Mucosa of rectum (tissue), 2 donors: ENCODE results near the gene RHOT2.

Experiments used
- H3K27ac ChIP-seq, 2 donors: one replicate each; pipeline ENCODE4 v1.7.0; 2013; ENCODE audit warnings: inconsistent platforms in 2 of 2, low read depth in 2 of 2, low read length in 2 of 2
- H3K27me3 ChIP-seq, 2 donors: one replicate each; pipeline ENCODE4 v1.7.0; 2013; ENCODE audit warnings: low read length in 2 of 2; ENCODE audit not compliant: control insufficient read depth in 2 of 2, insufficient read depth in 2 of 2
- H3K36me3 ChIP-seq, 2 donors: one replicate each; pipeline ENCODE4 v1.7.0; 2013; ENCODE audit warnings: low read length in 2 of 2; ENCODE audit not compliant: control insufficient read depth in 2 of 2, insufficient read depth in 2 of 2
- H3K4me1 ChIP-seq, 2 donors: one replicate each; pipeline ENCODE4 v1.7.0; 2013; ENCODE audit warnings: low read length in 2 of 2, mild to moderate bottlenecking in 1 of 2; ENCODE audit not compliant: control insufficient read depth in 2 of 2, insufficient read depth in 2 of 2
- H3K4me3 ChIP-seq, 2 donors: one replicate each; pipeline ENCODE4 v1.7.0; 2013; ENCODE audit warnings: low read length in 2 of 2
- H3K9ac ChIP-seq, 2 donors: one replicate each; pipeline ENCODE4 v1.7.0; 2013; ENCODE audit warnings: low read length in 2 of 2, low read depth in 1 of 2, mild to moderate bottlenecking in 1 of 2
- H3K9me3 ChIP-seq, 2 donors: one replicate each; pipeline ENCODE4 v1.7.0; 2013; ENCODE audit warnings: low read length in 2 of 2; ENCODE audit not compliant: control insufficient read depth in 2 of 2
- donor health status: healthy.
- donor health status: Normal muscosa, but diverticular disease.

Gene RHOT2

DNA sequence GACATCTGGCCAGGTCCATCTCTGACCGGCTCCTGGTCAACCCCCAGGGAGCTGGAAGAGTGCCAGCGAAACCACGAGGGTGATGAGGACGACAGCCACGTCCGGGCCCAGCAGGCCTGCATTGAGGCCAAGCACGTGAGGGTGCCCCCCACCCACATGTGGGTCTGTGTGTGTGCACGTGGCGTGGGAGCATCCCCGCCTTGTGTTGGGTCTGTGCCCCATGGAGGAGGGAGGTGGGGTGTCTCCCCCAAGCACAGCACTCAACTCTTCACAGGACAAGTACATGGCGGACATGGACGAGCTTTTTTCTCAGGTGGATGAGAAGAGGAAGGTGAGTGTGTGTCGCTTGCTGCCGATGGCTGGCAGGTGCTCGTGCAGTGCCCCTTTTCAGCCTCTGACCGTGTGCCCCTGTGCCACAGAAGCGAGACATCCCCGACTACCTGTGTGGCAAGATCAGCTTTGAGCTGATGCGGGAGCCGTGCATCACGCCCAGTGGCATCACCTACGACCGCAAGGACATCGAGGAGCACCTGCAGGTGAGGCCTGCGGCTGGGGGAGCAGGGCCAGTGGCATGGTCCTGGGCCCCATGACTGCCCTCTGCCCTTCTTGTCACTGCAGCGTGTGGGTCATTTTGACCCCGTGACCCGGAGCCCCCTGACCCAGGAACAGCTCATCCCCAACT lies 14.0 kb downstream of the RHOT2 start:
- no peaks in the 10 kb centered on the region for H3K9me3 ChIP-seq
- H3K4me1 ChIP-seq, result peaks cover 43 to 44% of the 10 kb centered on the region in 2 donors
- no peaks in the 10 kb centered on the region for H3K27me3 ChIP-seq
- no peak overlapping the region for H3K9ac ChIP-seq
- no peak overlapping the region for H3K27ac ChIP-seq
- H3K36me3 ChIP-seq, result peaks cover 12 to 23% of the 10 kb centered on the region in 2 donors
- H3K4me3 ChIP-seq, result peak overlapping the region; percentile 82 to 84

DNA sequence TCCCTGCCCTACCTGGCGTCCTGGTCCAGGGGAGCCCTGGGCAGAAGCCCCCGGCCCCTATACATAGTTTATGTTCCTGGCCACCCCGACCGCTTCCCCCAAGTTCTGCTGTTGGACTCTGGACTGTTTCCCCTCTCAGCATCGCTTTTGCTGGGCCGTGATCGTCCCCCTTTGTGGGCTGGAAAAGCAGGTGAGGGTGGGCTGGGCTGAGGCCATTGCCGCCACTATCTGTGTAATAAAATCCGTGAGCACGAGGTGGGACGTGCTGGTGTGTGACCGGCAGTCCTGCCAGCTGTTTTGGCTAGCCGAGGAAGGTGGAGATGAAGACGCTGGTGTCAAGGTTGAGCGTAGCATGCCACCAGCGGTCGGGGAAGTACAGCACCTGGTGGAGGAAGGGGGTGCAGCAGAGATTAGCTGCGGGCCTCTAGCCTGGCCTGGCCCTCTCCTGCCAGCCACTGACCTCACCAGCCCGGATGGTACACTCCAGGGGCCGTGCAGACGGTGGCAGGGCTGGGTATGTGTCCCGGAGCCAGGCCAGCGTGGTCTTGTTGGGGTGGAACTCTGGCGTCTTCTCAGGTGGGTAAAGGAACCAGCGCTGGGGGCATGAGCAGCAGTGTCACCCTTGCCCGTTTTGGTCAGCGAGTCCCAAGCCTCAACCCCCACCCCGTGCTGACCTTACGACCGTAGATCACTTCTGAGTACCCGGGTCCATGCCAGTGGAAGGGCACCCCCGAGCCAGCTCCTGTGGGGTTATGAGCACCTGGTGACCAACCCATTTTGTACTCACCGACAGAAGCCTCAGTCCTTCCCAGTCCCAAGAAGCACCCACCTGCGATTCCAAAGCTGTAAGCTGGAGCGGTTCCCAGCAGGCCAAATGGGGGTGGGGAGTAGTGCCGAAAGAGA lies 14.8 kb downstream of the RHOT2 start:
- H3K4me1 ChIP-seq, result peaks cover 37 to 38% of the 10 kb centered on the region in 2 donors
- H3K27ac ChIP-seq, result no peak overlapping the region
- H3K27me3 ChIP-seq, result no peaks in the 10 kb centered on the region
- H3K9me3 ChIP-seq, result no peaks in the 10 kb centered on the region
- H3K9ac ChIP-seq, result peak overlapping the region in 1 of 2 donors; percentile 69
- H3K36me3 ChIP-seq, result peaks cover 12 to 23% of the 10 kb centered on the region in 2 donors
- H3K4me3 ChIP-seq, result peak overlapping the region; percentile 68 to 78

DNA sequence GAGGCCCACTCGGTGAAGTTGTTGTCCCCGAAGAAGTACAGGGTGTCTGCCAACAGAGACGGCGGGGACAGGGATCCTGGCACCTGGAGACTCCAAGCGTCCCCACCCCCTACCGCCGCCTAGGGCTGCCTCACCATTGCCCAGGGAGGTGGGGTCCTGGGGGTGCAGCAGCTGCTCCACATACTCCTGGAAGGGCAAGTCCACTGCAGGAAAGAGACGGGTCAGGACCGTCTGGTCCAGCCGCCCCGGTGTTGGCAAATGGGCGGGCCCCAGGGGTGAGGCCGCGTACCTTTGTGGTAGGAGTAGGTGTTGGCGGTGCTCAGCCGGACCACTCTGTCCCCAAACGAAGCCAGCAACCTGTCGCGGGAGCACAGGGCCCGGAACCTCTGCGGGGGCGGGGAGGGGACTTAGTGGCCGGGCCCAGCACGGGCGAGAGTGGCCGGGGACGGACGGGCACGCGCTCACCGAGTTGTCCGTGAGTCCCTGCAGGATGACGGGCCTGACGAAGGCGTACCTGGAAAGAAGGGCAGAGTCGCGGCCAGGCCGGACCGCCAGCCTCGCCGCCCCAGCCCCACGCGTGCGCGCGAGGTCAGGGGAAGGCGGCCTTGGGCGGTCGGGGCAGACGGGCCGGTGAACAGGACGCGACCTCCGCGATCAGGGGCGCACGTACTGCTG lies 15.6 kb downstream of the RHOT2 start:
- Histone ChIP-seq H3K36me3 (peaks cover 12 to 23% of the 10 kb centered on the region in 2 donors), H3K4me3 (peak overlapping the region; percentile 68 to 78), H3K9me3 (no peaks in the 10 kb centered on the region), H3K4me1 (peaks cover 37 to 38% of the 10 kb centered on the region in 2 donors), H3K27ac (peak overlapping the region; percentile 63 to 82), H3K9ac (peak overlapping the region; percentile 41 to 69), H3K27me3 (no peaks in the 10 kb centered on the region)

DNA sequence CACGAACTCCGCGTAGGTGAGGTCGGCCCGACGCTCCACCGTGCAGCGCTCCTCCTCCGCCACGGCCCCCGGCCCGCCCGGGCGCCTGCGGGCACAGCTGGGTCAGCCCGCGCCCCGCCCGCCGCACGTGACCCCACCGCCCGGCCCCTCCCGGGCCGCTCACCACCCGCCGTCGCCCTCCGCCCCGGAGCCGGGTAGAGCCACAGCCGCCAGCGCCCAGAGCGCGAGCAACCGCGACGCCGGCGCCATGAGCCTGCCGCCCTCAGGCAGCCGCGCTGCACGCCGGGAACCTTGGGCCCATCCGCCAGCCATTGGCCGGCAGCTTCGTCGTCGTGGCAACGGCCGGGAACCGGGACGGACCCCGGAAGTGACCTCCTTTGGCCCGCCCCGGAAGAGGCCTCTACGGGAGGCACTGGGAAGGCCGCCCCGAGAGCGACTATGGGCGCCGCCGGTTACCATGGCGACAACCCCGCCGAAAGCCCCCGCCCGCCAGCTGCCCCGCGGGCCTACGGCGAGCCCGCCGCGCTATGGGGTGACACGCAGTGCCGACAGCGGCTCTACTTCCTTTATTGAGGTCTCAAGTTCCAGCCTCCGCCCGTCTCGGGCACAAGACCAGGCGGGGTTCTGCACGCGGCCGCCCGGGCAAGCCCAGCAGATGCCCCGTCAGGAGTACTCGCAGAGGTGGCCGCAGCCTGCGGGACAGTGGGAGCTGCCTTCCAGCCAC lies 16.3 kb downstream of the RHOT2 start, which contains the start of gene JMJD8:
TSS of gene JMJD8 (minus strand) at position 264 of the 724 bp plus-strand sequence. CDS start at position 249, 15 bp downstream.
- H3K27ac ChIP-seq, result peak within 1 kb of the TSS; percentile 81 to 82
- no peaks in the 10 kb centered on the region for H3K9me3 ChIP-seq
- peak within 1 kb of the TSS; percentile 74 to 78 for H3K4me3 ChIP-seq
- peaks cover 12 to 23% of the 10 kb centered on the region in 2 donors for H3K36me3 ChIP-seq
- H3K4me1 ChIP-seq, result peaks cover 36 to 41% of the 10 kb centered on the region in 2 donors
- peak within 1 kb of the TSS; percentile 41 to 70 for H3K9ac ChIP-seq
- no peaks in the 10 kb centered on the region for H3K27me3 ChIP-seq

DNA sequence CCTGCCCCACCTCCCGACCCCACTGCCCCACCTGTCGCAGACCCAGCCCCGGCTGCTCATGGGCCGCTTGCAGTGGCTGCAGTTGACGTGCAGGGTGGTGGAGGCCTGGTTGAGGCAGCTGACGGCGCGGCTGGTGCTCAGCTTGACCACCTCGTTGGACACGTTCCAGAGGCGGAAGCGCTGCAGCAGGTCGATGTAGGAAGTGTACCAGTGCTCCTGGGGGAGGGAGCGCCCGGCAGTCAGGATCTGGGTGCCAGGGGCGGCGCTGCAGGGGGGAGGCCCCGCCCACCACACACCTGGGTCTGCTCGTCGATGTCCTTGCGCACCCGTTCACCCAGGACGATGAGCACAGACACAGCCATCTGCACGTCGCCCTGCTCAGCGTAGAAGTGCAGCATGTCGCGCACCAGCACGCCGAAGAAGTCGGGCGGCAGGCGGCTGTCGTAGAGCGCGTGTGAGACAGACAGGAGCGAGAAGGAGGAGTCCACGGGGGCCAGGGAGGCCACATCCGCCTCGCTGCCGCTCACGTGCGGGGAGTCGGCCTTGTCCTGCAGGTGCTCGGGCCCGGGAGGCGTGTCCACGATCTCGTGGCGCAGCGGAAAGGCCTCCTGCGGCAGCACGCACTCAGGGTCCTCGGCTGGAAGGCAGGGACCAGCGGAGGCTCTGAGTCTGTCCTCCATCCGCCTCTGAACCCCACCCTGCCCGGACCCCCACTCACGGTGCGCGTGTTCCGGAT lies 17.2 kb downstream of the RHOT2 start:
- H3K4me3 ChIP-seq, result peak overlapping the region in 1 of 2 donors; percentile 78
- H3K27me3 ChIP-seq, result no peaks in the 10 kb centered on the region
- no peak overlapping the region for H3K9ac ChIP-seq
- H3K27ac ChIP-seq, result no peak overlapping the region
- H3K9me3 ChIP-seq, result no peaks in the 10 kb centered on the region
- peaks cover 38 to 44% of the 10 kb centered on the region in 2 donors for H3K4me1 ChIP-seq
- peaks cover 12 to 23% of the 10 kb centered on the region in 2 donors for H3K36me3 ChIP-seq

DNA sequence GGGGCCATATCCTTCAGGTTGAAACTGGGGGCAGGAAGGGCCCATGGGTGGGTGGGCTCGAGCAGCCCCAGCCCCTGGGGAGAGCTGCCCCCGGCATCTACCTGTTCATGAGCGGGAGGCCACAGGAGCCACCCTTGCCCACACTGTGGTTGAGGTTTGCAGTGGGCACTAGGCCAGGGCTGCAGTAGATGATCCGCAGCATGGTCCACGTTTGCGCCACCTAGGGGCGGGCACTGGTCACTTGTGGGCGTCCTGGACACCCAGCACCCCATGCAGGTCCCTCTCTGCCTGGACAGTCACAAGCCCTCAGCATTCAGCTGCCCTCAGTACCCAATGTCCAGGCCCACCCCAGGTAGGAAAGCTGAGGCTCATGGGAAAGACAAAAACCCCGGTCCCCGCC lies 18.0 kb downstream of the RHOT2 start:
- Histone ChIP-seq H3K4me1 (peaks cover 38 to 41% of the 10 kb centered on the region in 2 donors), H3K9me3 (no peaks in the 10 kb centered on the region), H3K9ac (no peak overlapping the region), H3K27me3 (no peaks in the 10 kb centered on the region), H3K27ac (no peak overlapping the region), H3K36me3 (peaks cover 12 to 23% of the 10 kb centered on the region in 2 donors), H3K4me3 (no peak overlapping the region)

DNA sequence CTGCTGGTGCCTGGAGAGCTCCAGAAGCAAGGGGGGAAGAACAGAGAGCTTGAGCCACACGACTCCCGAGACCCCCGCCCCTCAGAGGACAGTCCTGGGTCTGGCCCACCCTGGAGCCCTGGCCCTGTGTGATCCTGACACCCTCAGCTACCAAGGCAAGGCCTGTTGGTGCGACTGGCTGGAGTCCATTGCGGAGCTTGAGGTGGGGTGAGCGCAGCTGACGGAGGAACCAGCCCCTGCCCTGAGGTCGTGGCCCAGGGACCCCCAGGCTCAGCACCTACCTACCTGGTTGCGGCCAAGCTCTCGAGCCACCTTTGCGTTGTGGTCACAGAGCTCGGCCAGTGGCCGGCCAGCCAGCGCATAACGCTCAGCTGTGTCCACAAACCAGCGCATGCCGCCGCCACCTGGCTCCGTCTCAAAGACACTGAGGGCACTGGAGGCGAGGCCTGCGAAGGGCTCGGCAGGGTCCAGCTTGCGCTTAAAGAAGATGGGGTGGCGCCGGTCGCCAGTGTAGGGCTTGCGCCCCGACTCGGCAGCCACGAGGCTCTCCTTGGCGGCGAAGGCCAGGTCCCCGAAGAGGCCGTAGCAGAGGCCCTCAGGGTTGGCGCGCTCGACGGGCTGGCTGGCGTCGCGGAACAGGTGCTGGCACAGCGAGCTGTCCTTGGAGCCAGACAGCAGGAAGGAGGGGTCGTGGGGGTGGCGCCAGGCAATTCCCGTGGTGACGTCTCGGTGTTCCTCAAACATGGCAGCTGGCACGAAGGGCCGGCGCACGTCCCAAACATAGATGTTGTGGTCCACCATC lies 18.7 kb downstream of the RHOT2 start:
- H3K27ac ChIP-seq, result no peak overlapping the region

DNA sequence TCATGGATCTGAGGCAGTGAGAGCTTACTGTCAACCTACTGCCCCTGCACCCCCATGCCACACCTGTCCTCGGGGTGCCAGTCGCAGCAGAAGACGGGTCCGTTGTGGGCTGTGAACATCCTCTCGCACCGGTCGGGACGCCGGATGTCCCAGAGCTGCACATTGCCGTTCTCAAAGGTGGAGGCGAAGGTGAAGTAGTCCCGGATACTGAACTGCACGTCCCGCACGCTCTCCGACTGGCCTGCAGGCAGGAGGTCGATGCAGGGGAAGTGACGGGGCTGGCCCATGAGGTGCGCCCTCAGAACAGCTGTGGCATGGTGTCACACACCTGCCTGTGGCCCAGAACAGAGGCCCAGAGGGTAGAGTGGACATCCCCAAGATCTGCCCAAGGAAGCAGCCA lies 19.6 kb downstream of the RHOT2 start:
- Histone ChIP-seq H3K27ac (no peak overlapping the region), H3K9ac (no peak overlapping the region), H3K27me3 (no peaks in the 10 kb centered on the region), H3K36me3 (peaks cover 0 to 11% of the 10 kb centered on the region in 2 donors), H3K4me1 (peaks cover 25 to 27% of the 10 kb centered on the region in 2 donors), H3K4me3 (no peak overlapping the region), H3K9me3 (no peaks in the 10 kb centered on the region)

More for the DNA sequence above, 18.7 kb downstream of the RHOT2 start:
- H3K9ac ChIP-seq, result no peak overlapping the region
- H3K9me3 ChIP-seq, result no peaks in the 10 kb centered on the region
- H3K4me1 ChIP-seq, result peaks cover 32 to 34% of the 10 kb centered on the region in 2 donors
- H3K4me3 ChIP-seq, result no peak overlapping the region
- no peaks in the 10 kb centered on the region for H3K27me3 ChIP-seq
- H3K36me3 ChIP-seq, result peaks cover 8 to 19% of the 10 kb centered on the region in 2 donors
